ENCODE results near the gene CENPX.

CENPX gene

DNA sequence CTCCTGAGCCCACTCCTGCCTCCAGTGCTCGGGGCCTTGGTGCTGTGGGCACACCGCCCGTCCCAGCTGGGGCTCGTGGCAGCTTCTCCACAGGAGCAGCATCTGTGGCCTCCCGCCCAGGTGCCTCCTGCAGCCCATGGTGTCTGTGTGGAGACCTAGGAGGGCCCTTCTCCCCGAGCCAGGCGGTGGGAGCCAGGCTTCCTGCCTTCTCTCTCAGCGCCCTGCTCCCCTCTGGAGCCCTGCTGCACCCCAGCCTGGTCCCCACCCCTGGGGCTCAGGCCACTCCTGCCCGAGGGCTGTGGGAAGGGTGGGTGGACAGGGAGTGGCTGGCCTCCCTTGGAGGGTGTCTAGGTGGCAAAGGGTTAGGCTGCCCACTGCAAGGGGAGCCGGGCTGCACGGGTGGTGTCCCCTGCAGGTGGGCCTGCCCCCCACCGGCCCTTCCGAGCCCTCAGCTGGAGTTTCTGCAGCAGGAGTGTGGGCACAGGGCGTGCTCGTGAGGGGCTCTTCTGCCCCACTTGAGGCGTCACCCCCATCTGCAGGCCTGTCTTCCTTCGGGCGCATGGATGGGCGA lies 11.0 kb downstream of the CENPX start:
- DNase-seq (ENCODE audit: low spot score) = no peak

DNA sequence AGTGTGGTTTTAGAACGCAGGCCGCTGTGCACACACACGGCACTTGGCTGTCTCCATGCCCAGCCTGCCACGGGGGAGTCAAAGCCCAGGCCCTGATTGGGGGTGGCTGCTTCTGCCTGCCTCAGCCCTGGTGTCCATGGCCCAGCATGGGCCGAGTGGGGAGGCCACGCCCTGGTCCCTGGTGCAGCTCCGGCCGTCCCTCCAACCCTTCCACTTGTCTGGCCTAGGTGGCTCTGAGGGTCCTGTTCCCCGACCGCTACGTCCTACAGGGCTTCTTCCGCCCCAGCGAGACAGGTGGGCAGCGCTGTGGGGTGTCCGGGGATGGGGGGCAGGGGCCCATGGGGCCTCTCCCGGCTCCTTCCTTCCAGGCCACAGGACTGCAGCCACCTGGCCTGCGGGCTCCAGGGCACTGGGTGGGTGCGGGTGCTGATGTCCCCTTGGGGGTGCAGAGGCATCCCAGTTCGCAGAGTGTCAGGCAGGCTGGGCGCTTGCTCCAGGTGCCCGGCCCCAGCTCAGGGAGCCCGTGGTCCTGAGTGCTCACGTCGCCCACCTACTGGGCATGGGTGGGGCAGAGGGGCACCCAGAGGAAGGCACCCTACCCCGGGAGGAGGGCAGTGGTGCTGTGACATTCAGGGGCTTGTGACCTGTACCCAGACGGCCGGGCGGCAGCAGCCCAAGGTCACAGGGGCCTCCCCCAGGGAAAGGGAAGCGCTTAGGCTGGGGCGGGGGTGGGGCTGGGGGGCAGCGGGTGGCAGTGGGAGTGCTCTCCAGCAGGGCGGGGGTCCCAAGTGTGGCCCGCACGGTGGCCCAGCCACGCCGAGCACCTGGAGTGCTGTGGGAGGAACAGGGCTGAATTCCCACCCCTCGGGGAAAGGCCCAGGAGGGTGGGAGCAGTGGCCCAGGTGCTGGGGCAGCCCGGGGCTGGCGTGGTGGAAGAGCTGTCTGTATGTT lies 11.8 kb downstream of the CENPX start:
- DNase-seq (ENCODE audit: low spot score) = no peak

DNA sequence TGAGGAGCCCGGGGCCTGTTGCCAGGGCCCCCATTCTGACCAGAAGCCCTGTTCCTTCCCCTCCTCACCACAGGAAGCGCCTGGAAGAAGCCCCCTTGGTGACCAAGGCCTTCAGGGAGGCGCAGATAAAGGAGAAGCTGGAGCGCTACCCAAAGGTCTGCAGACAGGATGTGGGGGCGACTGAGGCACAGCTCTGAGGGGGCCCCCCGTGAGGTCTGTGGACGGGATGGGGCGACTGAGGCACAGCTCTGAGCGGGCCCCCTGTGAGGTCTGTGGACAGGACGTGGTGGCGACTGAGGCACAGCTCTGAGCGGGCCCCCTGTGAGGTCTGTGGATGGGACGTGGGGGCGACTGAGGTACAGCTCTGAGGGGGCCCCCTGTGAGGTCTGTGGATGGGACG lies 13.3 kb downstream of the CENPX start:
- DNase-seq (ENCODE audit: low spot score) = no peak

DNA sequence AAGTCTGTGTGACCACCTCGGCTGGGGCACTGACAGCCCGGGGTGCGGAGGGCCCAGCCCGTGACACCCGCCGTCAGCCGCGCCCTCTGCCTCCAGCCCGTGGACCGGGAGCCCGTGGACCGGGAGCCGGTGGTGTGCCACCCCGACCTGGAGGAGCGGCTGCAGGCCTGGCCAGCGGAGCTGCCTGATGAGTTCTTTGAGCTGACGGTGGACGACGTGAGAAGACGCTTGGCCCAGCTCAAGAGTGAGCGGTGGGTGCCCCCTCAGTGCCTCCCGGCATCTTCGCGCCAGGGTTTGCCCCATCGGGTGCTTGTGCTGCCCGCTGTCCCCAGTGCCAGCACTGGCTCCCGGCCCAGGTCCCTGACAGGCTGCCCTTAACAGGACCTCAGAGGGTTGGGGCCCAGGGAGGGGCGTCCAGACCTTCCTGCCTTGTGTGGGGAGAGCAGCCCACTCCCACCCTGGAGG lies 13.7 kb downstream of the CENPX start:
- no peak for DNase-seq (ENCODE audit: low spot score)

DNA sequence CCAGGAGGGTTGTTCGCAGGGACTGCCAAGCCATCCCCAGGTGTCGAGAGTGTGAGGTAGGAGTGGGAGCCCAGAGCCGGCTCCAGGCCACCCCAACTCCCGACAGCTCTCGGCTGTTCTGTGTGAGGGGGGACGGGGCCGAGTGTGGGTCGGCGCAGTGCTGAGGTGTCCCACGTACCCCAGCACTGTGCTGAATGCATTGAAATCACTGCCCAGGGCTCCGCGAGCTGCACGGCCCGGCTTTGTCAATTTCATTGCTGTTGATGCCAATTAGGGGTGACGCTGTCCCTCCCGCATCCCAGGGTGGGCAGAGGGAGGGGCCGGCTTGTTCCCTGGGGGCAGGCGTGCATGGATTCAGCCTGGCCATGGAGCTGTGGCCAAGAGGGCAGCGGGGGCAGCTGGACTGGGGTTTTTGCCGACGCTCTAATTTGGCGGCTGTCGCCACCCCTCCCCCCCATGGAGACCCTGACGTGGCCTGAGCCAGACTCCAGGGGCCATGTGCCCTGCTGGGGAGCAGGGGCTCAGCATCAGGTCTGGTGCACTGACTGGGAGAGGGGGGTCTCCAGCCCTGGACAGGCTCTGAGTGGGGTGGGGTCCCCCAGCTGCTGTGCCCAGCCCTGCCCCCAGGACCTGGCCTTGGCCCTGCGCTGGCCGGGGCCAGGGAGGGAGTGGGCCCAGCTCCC lies 14.3 kb downstream of the CENPX start:
- DNase-seq (ENCODE audit: low spot score) = no peak

DNA sequence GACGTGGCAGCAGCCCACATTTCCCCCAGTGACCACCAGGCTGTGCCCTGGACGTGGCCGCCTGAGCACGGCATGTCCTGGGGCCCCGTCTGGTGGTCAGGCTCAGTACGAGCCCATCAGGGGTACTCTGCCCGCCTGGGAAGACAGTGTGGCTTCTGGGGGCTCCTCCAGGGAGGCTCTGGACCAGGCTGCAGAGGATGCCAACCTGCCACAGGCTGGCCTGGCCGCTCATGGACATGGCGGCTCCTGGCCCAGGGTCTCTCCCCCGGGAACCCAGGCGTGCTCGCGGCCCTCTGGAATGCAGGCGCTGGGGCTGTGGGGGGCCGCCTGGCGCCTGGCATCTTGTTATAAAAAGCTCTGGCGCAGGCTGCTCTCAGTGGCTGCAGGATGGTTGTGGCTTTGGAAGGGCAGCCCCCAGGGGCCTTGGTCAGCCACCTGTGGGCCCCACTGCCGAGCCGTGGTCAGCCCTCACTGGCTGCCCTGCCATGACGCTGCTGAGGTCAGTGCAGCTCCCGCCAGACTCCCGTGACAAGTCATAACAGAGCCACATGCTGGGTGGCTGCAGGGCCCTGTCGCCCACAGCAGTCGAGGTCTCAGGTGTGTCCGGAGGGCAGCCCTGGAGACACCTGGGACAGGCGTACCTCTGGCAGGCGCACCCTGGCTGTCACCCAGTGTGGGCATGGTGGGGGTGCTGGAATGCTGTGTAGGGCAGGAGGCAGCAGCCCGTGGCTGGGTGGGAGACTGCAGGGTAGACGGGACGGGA lies 15.0 kb downstream of the CENPX start:
- DNase-seq (ENCODE audit: low spot score) = no peak

DNA sequence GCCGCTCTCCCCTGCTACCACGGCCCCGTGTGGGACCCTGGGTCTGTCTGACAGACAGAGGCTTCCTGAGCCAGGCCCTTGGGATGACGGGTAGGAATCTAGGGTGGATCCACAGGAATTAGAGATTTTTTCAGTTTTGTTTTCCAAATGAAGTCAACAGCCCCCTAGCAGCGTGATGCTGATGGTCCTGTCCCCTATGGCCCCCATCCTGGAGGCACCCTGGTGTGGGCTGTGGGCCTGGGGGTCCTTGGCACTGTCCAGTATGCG lies 15.5 kb downstream of the CENPX start:
- no peak for DNase-seq (ENCODE audit: low spot score)

DNA sequence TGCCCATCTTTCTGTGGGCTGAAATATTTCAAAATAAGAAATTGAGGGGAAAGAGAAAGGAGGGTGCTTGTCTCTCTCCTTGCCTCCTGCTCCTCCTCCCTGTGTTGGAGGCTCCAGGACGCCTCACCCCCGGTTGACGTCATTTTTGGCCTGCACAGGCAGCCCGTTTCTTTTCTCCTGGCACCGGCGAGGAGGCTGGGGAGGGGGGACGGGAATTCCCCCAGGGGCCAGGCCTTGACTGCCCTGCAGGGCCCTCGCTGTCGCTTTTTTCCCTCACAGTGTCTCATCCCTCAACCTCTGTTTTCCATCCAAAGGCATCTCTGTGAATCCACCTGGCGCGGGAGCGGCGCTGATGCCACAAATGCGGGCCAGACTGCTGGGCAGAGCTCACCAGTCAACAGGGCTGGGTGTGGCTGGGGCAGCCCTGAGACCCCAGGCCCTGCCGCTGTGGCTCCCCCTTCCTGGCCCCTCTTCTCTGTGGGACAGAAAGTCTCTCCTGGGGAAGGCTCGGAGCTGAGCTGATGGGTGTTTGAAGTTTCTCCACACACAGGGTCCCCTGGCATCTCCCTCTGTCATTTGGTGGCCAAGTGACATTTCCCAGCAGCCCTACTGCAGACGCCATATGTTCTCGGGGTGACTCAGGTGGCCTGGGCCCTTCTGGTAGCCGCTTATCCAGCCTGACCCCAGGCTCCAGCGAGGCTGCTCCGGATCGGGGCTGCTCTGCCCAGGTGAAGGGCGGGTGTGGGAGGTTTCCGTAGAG lies 16.0 kb downstream of the CENPX start:
- no peak for DNase-seq (ENCODE audit: low spot score)

DNA sequence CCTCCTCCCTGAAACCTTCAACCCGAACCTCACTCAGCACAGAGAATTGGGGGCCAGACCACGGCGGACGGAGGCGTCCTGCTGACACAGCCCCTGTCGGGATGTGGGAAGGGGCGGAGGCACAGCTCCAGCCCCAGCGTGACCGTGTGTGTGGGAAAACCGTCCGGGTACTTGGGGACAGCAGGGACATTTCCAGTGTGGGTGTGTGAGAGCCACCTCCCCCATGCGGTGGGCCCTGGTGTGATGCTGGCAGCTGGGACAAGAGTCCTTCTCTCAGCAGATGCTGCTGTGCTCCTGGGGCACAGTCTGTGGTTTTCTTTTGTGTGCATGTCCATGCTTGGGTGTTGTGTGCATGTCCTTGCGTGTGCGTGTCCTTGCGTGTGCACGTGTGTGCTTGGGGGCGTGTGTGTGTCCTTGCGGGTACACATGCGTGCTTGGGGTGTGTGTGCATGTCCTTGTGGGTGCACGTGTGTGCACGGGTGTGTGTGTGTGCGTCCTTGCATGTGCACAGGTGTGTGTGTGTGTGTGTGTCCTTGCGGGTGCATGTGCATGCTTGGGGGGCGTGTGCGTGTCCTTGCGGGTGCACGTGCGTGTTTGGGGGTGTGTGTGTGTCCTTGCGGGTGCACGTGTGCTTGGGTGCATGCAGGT lies 16.9 kb downstream of the CENPX start:
- DNase-seq (ENCODE audit: low spot score) = no peak

DNA sequence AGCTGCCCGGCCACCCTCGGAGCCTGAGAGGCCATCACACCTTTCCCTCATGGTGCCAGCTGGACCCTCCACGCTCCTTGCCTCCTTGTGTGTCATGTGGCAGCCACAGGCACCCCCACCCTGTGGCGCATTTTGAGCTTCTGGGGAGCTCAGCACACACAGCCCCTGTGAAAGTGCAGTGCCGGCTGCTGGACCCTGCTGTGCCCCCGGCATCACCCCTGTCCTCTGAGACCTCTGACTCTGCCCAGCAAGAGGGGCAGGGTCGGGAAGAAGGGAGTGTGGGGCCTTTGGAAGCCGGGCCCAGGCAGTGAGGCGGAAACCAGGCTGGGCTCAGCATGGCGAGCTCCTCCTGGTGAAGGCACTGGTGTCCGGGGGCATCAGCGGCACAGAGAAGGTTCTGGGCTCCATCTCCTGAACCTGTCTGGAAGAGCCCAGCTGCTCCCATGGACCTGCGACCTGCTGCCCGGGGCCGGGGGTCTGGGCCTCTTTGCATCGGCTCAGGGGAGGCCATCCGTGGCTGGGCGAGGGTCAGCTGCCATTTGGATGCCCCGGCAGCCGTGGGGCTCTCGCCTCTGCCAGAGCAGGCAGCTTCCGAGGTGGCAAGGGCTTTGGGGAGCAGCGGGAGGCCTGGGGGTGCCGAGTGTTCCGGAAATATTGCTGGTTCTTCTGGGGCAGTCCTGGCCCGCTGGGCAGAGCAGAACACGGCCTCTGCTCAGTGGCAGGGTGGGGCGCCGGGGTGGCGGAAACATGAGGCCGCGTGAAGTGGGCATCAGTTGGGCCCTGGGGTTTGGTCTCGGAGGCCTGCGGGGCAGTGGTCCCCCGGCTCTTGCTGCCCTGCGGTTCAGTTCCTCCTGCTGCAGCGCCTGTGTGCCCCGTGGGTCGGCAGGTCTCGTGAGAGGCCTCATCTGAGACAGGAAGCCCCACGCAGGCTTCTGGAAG lies 17.9 kb downstream of the CENPX start:
- DNase-seq (ENCODE audit: low spot score) = no peak

DNA sequence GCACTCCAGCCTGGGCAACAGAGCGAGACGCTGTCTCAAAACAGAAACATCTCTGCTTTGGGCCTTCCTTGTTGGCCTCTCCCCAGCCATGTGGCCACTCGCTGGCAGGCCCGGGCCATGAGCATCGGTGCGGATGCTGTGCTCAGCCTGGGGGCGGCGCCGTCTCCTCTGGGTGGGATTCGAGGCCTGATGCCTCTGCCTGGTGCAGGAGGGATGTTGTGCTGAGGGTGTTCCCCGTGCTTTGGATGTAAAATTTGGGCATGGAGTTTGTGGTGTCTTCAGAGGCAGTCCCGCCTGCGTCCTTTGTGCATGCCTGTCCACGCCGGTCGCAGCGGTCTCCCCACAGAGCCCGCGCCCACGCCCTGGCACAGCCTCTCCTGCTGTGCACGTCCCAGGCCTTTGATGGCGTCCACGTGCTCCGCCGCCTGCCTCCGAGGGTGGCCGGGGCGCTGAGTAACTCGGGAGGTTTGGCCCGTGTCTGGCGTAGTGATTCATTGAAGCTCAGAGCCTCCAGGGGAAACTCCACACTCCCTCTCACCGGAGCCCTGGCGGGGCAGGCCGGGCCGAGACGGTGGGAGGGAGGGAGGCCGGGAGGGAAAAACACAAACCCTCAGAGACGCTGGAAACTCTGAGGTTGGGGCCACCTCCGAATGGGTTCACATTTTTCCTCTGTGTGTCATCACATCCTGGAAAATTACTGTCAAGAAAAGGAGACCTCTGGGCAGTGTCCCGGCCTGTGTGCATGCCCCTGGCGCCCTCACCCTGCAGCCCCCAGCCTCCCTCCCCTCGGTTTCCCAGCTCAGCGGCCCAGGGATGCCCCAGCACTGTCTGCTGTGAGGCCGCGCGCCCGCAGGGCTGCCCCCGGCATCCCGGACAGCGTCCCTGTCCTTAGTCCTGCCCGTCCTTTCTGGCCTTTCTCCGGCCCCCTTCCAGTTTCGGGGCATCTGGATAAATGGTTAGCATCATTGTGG lies 19.0 kb downstream of the CENPX start:
- peak; percentile 92 for DNase-seq (ENCODE audit: low spot score)

DNA sequence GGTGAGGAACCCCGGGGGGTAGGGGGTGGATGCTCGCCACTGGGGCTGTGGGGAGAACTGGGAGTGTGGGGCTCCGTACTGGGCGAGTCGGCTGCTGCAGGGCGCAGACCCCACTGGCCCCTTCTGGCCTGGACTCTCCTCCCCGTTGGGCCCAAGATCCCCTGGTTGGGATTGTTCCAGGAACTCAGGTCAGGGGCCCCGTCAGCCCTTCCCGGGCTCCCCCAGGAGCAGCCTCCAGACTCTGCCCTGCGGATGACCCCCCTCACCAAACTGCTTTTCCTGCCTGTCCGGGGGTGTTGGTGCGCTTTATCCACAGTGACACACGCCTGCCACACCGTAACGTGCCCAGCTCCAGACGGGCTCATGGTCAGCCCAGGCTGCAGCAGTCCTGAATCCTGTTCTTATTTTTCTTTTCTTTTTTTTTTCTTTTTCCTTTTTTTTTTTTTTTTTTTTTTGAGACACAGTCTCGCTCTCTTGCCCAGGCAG lies 21.1 kb downstream of the CENPX start:
- DNase-seq (ENCODE audit: low spot score) = no peak

DNA sequence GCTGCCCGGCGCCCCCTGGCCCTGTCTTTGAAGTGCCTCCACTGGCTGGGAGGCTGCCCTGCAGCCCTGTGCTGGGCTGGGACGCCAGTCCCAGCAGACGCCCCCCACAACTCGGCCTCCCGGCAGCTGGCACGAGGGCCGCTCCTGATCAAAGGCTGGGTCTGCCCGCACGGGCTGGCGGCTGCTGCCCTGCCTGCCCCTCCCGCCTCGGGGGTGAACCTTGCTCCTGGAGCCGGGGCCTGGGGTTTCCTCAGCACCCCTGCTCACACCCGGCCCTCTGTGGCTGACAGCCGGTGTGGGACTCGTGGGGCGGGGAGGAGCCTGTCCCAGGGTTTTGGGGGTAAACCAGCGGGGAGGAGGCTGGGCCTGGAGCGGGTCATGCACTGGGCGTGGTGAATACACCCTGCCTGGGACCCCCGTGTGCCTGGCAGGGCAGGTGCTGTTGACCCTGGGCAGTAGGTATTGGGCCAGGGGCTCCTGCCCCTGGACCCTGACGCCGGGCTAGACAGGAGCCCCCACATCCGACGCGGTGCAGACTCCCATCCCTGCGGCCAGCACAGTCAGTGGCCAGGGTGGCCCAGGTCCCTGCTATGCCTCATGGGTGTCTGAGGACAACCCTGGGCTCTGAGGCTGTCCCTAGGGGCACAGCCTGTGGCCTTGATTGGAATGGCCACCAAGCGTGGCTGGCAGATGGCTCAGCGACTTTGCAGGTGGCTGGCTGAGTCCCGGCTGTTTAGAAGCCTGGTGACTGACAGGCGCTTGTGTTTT lies 21.7 kb downstream of the CENPX start:
- DNase-seq (ENCODE audit: low spot score) = no peak

DNA sequence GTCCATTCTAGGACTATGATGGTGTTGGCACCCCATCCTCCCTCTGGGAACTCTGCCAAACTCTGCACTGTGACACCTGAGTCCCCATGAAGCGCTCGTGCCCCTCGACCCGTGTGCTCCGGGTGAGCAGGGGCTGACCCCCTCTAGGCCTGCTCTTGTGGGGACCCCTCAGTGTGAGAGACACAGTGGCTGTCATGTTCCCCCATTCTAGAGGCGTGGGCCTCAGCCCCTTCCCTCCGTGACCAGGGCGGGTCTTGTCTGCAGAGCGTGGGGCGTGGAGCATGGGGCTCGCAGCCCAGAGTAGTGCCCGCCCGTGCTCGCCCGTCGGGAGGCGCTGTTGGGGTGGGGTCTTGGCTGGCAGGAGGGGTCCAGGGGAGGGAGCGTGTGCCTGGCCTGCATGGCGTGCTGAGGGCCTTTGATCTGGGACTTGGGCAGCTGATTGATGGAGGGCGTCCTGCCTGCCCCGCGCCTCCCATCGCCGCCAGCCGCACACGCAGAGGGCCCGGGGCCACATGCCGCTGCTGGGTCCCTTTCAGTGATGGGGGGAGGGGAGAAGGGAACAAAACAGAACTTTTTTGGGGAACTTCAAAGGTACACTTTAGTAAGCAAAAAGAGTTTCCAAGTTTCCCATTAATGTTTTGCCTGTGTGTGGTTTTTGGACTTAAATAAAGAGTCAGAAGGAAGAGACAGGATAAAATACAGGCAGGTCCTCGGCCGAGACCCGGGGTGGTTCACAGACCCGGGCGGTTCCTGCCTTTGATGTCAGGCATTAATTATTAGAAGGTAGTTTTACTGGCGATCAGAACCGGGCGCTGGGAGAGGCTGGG lies 22.5 kb downstream of the CENPX start:
- DNase-seq (ENCODE audit: low spot score) = no peak

DNA sequence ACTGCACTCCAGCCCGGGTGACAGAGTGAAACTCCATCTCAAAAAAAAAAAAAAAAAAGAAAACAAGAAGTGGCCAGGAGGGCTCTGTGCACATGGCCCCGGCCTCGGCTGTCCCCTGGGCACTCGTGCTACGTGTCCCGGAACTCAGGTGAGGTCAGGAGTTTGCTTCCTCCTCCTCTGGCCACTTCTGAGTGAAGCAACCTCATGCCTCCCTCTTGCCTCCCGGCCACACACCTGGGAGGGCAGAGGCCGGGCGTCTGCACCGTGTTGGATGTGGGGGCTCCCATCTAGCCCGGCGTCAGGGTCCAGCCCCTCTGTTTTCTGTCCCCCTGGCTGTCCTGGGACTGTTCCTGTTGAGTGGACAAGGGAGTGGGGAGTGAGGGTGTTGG lies 23.1 kb downstream of the CENPX start:
- DNase-seq (ENCODE audit: low spot score) = no peak

DNA sequence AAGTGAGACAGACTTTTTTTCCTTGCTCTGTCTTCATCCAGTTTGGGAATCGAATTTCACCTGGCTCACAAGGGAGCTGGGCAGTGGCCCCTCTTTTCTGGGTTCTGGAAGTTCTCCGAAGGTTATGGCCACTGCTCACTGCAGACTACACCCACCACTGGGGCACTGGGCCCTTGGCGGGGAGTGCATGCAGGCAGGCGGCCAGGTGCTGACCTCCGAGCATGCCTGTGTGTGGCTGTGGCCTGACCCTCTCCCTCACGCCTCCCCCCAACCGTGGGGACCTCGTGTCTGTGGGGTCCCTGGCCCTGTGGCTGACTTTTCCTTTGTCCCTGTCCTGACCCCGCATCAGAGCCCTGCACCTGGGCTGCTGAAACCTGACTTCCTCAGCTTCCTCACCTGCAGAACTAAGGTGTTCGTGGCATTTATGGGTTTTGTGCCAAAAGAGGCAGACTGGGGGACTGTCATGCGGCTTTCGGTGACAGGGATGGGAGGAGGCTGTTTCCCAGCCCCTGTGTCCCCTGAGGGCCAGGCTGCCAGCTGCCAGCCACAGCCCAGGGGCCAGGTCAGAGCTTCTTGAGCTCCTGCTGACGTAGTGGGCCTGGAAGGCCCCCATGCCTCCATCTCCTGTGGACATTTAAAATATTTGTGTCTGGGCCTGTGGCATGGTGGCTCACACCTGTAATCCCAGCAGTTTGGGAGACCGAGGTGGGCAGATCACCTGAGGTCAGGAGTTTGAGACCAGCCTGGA lies 23.8 kb downstream of the CENPX start:
- no peak for DNase-seq (ENCODE audit: low spot score)
